HL-60/S4 treated with phorbol 12-myristate 13-acetate at 8.2 ng/mL for 4 days and 3 days (cell line): ENCODE results near the gene PTPDC1.

Experiments used
- in situ Hi-C: fragments of 300-500 bp; cut with MboI; formaldehyde crosslinking; loops from 2 replicates; pipeline ENCODE4 v1.15.0; 2022; ENCODE audit warnings: low sequenced_read_pairs

PTPDC1 gene

DNA sequence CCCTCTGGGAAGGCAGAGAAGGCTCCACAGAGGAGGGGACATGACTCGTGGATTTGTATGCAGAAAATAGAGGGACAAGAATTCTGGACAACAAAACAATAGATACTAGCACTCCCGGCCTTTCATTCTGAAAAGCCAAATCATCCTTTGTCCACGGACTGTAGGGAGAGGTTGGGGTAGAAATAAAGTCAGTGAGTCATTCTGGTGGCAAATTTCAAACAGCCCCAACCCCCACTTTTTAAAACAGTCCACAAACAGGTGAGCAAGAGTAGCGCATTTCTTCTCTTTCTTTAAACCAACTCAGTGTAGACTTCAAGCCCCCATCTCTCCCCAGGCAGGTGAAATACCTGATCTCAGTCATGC lies 56.1 kb downstream of the PTPDC1 start:
- in situ Hi-C loops = no loop called here

DNA sequence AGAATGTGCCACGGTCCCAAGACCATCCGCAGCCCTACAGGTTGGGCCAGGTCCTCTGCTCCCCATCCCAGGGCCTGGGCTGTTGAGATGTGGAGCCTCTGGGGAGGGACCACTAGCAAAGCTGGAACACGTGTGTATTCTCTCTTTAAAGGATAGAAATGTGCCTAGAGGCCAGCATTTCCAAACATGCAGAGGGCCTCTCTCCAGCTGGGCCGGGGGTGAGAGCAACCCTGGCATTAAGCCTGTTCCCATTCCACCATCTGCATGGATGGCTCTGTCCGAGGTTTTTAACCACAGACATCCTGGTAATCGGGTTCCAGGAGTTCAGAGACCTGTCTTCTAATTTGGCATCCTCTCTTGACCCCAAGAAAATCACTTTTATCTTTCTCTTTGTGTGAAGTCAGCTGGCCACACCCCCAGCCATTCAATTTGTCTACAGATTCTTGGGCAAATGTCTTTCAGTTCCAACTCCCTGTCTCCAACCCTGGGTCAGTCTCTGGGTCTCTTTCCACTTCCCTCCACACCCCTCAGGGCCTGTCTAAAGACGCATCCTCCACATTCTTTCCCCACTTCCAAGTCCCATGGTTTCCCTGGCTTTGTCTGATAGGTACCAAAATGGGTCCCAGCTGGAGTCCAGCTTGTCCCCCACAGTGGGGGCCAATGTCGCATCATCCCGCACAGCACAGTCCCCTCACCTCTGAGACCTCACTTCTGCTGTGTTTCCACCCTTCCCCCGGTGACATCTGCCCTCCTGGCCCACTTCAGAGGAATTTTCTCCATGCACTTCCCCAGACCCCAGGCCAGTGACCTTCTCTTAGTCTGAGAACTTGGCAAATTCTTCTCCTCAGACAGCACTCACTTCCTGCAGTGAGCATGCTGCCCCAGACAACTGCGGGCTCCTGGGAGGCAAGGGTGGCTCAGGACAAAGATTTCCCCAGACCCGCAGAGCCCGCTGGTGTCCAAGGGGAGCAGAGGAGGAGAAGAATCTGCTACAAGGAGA lies 56.8 kb downstream of the PTPDC1 start:
- in situ Hi-C loops = no loop called here

DNA sequence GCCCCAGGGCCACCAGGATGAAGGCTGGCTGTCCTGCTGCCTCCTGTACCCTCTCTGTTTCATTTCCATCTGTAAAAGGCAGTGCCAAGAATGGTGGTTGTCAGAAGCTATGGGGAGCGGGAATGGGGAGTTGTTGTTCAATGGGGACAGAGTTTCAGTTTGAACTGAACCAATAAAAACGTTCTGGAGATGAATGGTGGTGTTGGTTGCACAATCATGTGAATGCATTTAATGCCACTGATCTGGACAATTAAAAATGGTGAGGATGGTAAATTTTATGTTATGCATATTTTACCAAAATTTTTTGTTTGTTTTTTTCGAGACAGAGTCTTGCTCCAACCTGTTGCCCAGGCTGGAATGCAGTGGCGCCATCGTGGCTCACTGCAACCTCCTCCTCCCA lies 58.1 kb downstream of the PTPDC1 start:
- in situ Hi-C loops = no loop called here

DNA sequence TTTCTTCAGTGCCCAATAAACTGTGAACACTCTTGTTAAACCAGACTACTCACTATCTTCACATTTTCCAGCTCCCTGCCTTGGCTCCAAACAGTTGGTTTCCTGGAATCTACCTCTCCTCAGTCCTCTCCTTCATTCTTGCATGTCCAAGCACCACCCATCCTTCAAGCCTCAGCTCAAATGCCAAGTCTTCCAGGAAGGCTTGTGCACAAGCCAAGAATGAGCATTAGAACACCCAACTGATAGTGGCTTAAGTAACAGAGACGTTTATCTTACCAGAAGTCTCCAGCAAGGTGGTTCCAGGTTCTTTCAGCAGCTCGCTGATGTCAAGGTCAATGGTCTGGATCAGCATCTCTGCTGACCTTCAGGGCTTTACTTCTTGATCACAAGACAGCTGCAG lies 60.1 kb downstream of the PTPDC1 start:
- in situ Hi-C loops = no loop called here

DNA sequence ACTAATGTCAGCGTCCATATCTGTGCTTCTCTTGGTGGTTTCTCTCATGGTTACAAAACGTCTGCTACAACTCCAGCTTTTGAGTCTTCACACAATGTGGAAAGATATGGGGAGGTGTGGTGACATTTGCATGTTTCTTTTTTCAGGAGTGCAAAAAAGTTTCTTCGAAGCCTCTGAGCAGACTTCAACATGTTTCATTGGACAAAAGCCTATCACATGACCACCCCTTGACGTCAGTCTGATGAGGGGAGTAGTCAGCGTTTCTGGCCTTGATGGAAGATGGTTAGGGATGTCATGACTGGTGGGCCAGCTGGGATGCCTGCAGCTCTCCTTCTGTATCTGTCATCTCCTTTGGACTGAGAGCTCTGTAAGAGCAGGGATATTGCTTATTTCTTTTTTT lies 61.4 kb downstream of the PTPDC1 start:
- in situ Hi-C loops = no loop called here

DNA sequence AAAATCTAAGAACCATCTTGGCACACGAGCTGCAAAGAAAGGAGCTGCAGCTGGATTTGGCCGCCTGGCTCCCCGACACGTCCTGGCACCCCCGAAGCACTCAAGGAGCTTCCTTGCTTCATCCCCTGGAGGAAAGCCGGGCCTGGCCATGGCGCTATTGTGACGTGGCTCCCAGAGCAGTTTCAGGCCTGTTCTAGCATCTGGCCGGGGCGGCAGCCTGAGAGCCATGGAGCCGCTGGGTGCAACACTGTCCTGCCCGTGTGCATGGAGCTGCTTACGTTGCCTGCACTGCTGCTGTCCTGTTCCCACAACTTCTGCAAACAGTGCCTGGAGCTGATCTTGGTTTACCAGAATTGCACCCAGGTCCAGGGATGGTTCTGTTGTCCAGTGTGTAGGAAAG lies 63.5 kb downstream of the PTPDC1 start:
- in situ Hi-C loops = no loop called here

DNA sequence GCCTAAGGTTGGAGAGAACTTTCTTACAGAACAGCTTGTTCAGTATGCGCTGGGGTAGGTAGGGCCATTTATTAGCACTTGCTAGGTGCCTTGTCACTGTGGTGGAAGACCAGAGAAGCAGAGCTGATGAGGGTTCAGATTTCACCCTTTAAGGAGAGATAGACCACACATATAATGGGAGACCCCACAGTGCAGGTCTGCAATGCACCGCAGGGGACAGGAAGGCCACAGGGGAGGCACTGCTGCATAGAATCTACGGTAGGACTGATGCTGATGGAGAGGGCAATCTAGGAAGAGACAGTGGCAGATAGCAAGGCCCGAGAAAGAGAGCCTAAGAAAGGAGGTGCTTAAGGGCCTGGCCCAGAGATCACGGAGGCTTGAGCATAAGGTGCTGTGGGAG lies 64.2 kb downstream of the PTPDC1 start:
- in situ Hi-C loops = no loop called here

DNA sequence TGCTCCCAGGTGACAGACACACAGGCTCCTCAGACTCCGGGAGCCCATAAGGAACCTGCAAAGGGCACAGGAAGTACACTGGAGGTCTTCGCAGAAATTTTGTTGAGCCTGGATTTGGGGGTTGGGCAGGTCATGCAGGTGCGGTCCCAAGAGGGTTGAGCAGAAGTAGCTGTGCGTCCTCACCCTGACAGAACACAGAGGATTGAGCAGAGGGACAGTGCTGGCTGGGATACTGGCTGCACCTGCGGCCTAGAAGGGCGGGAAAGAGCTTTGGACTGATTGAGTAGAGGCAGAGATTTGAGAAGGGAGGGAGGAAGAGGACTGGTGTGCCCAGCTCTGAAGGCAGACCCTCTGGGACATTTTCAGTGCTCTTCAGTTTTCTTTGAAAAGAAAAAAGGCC lies 65.4 kb downstream of the PTPDC1 start:
- in situ Hi-C loops = no loop called here

DNA sequence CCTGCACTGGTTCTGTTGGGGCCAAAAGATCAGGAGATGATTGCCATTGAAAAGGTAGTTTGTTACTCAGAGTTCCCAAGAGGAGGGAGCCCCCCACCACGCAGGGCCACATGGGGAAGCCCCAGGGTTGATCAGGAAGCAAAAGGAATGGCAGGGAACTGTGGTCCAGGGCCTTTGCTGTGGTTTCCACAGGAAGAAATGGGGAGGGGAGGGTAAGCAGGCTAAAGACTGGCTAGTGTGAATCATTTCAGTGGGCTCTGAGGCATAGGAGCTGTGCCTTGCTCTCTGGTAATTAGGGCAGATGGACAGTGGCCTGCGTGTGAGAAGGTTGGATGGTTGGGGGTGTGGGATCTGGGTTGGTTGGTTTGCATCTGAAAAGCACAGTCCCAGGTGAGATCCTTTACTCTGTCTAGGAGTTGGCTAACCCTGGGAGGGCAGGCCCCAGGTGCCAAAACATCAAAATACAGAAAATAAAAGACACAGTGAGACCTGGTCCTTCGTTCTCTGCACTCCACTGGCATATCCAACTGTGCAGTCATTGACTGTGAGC lies 66.1 kb downstream of the PTPDC1 start:
- in situ Hi-C loops = no loop called here

DNA sequence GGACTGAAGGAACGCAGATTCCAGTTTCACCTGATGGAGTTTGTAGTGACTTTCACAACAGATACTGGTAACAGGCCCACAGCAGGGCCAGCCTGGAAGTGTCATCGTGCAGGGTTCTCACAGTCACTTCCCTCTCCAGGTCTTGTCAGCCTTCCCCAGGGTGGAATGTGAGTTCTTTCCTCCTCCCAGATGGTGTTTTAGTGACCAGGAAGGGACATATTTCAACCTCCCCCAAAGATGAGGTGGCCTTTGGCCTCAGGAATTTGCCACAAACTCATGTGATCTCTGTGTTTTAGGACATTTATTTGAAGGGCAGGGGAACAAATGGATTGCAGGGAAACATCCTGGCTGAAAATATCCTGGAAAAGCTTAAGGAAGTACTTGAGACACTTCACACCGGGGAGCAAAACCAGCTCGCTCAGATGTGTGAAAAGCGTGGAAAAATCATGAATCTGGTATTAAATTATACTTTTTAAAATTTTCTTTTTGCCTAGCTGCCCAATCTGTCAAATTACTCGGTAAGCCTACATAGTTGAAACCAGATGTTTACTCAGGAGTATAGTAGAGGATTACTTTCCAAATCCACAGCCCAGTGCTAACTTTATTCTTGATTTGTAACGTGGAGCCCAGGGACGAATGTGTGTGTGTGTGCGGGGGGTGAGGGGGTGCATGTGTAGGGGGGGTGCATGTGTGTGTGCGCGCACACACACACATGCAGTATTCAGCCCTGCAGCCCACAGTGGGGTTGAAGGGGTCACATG lies 66.8 kb downstream of the PTPDC1 start:
- in situ Hi-C loops = no loop called here

DNA sequence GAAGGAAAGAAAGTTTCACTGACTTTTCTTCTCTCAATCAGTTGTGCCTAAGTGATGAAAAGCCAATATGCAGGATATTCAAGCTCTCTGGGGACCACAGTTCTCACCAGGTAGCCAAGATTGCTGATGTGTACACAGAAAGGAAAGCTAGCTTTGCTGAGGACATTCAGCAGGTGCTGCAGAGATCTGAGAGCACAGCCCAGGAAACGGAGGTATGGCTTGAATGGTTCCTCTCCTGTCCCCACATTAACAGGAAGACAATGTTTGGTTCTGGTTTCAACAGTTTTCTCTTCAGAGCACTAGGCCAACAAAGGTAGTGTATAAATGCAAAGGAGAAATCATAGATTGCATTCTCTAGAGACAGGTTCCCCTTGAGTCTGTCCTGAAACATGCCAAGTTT lies 69.6 kb downstream of the PTPDC1 start:
- in situ Hi-C loops = no loop called here

DNA sequence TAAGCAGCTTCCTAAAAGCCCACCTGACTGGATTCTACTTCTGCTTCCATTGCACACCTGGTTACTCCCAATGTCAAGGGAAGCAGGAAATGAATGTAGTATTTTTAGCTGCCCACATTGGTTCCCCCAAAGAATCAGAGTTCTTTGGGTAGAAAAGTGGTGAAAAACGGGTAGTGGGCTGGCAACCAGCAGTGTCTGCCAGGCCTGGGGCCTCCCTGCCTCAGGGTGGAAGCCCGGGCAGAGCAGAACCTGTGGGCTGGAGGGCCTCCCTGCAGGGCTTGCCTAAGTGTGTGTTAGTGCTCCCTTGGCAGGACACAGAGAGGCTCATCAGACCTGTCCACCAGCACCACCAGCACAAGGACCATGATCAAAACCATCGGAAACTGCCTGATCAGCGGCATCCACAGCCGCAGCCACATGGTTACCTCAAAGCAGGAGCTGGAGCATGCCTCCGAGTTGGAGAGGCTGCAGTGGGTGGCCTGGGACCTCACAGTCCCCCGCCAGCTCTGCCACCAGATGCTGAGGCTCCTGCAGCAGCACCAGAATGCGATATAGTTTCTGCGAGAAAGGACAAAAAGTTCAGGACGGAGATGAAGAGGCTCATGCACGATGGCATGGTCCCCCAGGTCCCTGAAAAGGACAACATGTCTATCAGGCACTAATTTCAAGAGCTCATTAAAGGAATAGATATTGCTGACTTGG lies 72.2 kb downstream of the PTPDC1 start:
- in situ Hi-C loops = no loop called here

DNA sequence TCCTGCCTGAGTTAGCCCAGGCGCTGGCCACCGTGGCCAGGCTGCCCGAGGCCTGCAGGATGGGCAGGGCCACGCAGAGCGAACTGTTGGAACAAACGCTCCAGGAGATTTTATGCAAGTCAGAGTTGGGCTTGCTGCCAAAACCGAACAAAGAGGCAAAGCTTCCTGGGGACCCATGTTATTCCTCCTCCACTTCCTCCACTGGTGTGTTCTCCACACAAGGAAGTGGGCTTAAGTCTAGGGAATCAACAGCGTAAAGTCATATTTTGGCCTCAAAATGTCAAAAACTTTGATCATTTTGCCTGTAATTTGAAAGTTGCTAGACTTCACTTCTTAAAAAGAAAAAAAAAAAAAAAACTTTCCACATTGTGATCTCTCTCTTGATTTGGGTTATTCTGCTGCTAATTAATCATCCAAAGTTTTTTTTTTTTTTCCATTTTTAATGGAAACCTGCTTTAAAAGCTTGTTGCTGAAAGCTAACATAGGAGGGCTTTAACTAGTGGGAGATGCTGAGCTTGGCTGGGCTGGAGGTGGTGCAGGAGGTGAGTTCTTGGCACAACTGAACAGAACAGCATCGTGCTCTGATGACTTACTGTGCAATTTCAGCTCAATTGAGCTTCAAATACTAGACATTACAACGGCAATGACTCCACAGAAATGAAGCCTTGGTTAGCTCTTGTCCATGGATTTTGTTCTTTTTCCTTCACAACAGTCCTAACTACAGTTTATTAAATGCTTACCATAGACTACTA lies 73.0 kb downstream of the PTPDC1 start:
- in situ Hi-C loops = no loop called here
